H54 (cell line): ENCODE results near the gene CCDC17.

ENCODE experiments used
- DNase-seq: peaks from one replicate; pipeline ENCODE4 v3.0.0; 2011; ENCODE audit warnings: low spot score, mixed read lengths; ENCODE audit not compliant: insufficient read length
- FAIRE-seq: peaks from 3 replicates; lab custom pipeline; 2011; peaks lifted over from hg19 to GRCh38; lab: Jason Lieb, UNC
- POLR2A ChIP-seq: IDR thresholded peaks from 2 replicates; pipeline ENCODE4 v1.6.1; 2011; ENCODE audit warnings: low read depth, mild to moderate bottlenecking, low read length

CCDC17 gene

DNA sequence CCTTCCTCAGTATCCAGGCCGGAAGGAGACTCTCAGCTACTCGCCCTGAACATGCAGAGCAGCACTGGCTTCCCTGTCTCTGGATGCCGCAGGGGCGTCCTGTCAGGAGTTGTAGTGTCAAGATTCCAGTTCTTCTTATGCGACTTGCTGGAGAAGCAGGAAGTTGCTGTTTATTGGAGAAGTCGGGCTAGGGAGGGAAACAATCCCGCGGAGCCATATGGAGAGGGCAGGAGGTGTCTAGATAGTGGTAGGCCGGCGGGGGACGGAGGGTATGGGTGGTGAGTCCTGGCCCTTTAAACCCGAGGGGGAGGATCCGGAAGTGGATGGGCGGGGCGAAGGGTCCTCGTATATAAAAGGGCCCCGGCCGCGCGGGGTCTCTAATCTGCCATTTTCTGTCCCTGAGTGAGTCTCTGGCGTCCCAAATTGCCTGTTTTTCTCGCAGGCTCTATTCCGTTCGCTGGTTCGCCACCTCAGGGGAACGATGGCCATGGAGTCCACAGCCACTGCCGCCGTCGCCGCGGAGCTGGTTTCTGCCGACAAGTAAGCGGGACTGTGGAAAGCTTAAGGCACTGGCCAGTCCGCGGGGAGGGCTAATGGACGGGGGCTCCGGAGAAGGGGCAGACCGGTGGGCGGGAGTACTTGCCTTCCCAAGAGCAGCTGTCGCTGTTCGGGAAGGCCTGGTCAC lies 40.0 kb downstream of the CCDC17 start, which contains the start of gene NASP:
Gene NASP, plus strand, starts transcription at position 376 of the 685 bp plus-strand sequence. Its CDS starts 106 bp downstream, at position 482.
- FAIRE-seq (no peak), DNase-seq (peak; percentile 62)
- peak; percentile 84 for TF ChIP-seq POLR2A

- TF ChIP-seq POLR2A: no peak
- DNase-seq (peak; percentile 95), FAIRE-seq (peak; percentile 90)
Observed at GRCh38 chr1:45583264-45583665, 40.6 kb downstream of the CCDC17 start.

- TF ChIP-seq POLR2A: no peak
- FAIRE-seq (no peak), DNase-seq (no peak)
Observed at GRCh38 chr1:45574105-45574626, 49.7 kb downstream of the CCDC17 start.

GRCh38 chr1:45573231-45573804 lies 50.5 kb downstream of the CCDC17 start:
- TF ChIP-seq POLR2A: no peak
- FAIRE-seq (no peak), DNase-seq (no peak)

DNA sequence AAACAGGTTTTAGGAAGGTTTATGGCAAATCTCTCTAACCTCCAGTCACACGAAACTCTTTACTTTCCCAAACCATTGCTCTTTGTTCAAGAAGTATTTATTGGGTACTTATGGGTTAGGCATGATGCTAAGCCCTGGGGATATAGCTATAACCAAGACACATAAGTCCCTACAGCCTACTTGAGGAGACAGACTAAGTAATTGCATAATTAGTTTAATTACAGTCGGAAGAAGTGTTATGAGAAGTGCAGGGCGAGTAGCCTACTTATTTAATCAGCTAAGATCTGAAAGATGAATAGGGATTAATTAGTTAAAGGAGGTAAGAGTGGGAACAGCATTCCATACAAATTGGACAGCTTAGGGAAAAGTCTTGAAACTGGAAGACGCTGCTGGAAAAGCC lies 53.2 kb downstream of the CCDC17 start:
- FAIRE-seq: no peak
- no peak for TF ChIP-seq POLR2A
- no peak for DNase-seq
